ENCODE results near the gene SH3RF3.

SH3RF3 gene

DNA sequence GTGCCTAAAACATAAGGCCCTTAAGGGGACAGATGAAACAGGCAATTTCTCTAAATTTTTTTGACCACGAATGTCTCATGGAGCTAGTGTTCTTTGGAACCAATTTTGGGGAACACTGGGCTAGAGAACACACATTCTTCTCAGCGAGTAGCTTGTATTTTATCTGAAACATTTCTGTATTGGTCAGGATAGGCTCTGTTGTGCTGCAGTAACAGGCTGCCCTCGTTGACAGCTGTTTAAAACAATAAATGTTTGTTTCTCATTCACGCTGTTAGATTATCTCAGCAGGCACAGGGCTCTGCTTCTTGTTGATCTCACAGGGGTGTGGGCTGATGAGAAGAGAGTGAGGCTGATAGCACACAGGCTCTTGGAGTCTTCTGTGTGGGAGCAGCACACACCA lies 105.3 kb downstream of the SH3RF3 start:
- H3K4me3 ChIP-seq (ENCODE audit: low read depth, low read length), result no peak overlapping the region
- DNase-seq (ENCODE audit: low read depth), result no peak
- TF ChIP-seq, protein P1, sequence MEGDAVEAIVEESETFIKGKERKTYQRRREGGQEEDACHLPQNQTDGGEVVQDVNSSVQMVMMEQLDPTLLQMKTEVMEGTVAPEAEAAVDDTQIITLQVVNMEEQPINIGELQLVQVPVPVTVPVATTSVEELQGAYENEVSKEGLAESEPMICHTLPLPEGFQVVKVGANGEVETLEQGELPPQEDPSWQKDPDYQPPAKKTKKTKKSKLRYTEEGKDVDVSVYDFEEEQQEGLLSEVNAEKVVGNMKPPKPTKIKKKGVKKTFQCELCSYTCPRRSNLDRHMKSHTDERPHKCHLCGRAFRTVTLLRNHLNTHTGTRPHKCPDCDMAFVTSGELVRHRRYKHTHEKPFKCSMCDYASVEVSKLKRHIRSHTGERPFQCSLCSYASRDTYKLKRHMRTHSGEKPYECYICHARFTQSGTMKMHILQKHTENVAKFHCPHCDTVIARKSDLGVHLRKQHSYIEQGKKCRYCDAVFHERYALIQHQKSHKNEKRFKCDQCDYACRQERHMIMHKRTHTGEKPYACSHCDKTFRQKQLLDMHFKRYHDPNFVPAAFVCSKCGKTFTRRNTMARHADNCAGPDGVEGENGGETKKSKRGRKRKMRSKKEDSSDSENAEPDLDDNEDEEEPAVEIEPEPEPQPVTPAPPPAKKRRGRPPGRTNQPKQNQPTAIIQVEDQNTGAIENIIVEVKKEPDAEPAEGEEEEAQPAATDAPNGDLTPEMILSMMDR (IDR thresholded peaks at IDR 0.05; ENCODE audit: control insufficient read depth, extremely low read depth, insufficient read depth), result no peak

DNA sequence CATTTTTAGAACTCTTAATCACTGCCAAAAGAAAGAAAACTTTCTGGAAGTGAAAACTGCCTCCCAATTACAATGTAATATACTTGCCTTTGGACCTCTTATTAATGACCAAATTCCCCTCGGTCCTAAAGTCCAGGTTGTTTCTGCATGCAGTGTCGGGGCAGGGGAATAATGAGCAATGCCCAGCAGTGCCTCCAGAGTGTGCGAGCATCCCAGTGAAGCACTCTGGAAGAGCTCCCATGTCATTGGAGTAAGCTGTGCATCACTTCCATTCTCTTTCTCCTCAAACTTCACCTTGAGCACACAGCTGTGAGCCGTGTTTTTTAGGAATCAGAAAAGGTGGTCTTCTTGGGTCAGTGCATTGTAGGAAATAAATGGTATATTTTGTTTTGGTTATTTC lies 107.1 kb downstream of the SH3RF3 start:
- DNase-seq (ENCODE audit: low read depth), result no peak
- H3K4me3 ChIP-seq (ENCODE audit: low read depth, low read length), result no peak overlapping the region
- TF ChIP-seq, protein P1 (IDR thresholded peaks at IDR 0.05; ENCODE audit: control insufficient read depth, extremely low read depth, insufficient read depth), result no peak

DNA sequence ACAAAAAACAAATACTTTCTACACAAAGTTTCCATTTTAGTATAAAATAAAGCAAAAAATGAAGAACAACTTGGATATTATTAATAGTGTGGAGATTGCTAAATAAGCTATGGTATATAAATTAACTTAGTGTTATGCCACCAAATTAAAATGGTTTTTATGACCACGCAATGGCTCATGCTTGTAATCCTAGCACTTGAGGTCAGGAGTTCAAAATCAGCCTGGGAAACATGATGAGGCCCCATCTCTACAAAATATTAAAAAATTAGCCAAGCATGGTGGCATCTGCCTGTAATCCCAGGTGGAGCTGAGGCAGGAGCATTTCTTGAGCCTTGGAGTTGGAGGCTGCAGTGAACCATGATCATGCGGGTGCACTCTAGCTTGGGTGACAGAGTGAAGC lies 108.8 kb downstream of the SH3RF3 start:
- DNase-seq (ENCODE audit: low read depth), result no peak
- H3K4me3 ChIP-seq (ENCODE audit: low read depth, low read length), result no peak overlapping the region
- TF ChIP-seq, protein P1 (IDR thresholded peaks at IDR 0.05; ENCODE audit: control insufficient read depth, extremely low read depth, insufficient read depth), result no peak

DNA sequence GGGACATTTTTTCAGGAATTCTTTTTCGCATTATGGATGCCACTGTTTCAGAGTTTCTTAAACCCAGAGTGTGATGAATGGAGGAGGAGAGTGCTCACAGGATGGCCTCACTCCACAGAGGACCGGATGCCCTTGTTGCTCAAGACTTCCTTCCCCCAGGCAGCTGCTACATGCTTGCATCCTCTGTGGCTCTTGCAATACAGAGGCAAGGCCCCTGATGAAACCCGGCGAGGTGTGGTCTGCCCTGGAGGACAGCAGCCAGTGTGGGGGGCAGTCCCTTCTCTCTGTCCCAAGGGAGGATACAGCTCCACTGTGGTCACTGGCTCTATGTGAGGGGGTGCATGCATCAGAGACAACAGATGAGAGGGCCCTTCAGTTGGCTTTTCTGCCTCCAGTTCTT lies 109.6 kb downstream of the SH3RF3 start:
- TF ChIP-seq, protein P1 (IDR thresholded peaks at IDR 0.05; ENCODE audit: control insufficient read depth, extremely low read depth, insufficient read depth), result no peak
- no peak for DNase-seq (ENCODE audit: low read depth)
- no peak overlapping the region for H3K4me3 ChIP-seq (ENCODE audit: low read depth, low read length)

DNA sequence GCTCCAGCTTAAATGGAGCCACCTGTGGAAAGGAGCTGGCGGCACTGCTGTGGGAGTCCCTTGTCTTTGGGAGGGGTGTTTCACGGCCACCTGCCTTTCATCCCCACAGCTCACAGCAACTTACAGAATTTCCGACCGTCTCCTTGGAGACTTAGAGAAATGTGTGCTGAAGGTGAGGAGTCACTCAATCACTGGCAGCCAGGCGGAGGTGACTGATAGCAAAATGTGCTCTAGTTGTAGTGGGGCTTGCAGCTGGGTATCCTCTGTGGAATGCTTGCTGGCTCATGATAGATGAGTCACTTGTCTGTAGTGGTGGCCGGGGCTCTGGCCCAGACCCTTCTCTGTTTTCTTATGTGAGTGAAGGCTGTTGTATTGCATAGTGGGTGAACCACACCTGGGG lies 110.7 kb downstream of the SH3RF3 start:
- no peak overlapping the region for H3K4me3 ChIP-seq (ENCODE audit: low read depth, low read length)
- DNase-seq (ENCODE audit: low read depth), result no peak
- TF ChIP-seq, protein P1 (IDR thresholded peaks at IDR 0.05; ENCODE audit: control insufficient read depth, extremely low read depth, insufficient read depth), result no peak

DNA sequence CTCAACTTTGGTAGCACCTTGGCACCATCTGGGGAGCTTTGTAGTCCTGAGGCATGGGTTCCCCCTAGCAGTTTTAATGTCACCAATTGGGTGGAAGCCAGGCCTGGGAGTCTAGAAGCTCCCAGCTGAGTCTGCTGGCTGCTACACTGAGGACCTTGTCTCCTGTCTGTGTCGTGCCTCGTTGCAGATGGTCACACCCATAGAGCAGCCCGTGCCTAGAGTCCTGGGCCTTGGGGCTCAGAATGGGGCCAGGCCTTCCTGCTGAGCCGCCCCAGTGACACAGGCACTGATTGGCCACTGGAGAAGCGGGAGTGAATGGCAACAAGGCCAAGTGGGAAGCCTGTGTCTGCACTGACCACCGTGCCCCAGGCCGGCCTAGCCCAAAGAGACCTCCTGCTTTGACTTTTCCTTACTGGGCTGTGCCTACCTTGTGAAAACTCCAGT lies 113.2 kb downstream of the SH3RF3 start:
- no peak for DNase-seq (ENCODE audit: low read depth)
- H3K4me3 ChIP-seq (ENCODE audit: low read depth, low read length), result no peak overlapping the region
- TF ChIP-seq, protein P1 (IDR thresholded peaks at IDR 0.05; ENCODE audit: control insufficient read depth, extremely low read depth, insufficient read depth), result no peak

DNA sequence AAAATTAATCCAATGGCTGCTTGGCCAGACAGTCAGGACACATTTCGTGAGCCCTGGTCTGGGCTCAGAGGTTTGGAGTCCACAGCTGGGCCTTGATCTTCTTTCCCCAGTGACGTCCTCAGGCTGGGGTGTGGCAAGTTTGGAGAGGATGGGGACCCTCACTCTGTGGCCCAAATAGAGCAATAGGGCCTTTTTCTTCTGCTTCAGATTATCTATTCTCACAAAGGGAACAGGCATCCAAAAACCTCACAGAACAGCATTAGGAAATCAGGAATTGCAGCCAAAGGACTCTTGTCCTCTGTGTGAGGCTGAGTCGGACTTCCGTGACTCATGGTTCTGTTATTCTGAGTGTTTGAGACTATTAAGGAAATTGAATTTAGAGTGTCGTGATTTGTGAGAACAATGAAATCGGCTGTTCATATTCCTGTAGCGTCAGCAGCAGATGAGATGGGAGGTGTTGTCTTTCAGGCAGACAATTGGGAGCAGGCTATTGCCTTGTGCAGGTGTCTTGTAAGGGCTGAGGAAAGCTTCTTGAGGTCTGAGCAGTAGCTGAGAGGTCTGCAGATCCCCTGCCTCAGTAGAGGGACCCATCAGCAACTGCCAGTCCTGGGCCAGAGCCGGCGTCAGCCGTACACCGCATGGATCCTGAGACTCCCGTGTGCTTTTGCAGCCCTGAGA lies 113.8 kb downstream of the SH3RF3 start:
- no peak for DNase-seq (ENCODE audit: low read depth)
- TF ChIP-seq, protein P1 (IDR thresholded peaks at IDR 0.05; ENCODE audit: control insufficient read depth, extremely low read depth, insufficient read depth), result no peak
- H3K4me3 ChIP-seq (ENCODE audit: low read depth, low read length), result no peak overlapping the region
